Measurements from ENCODE around the gene MAPK13.

The MAPK13 gene

GRCh38 chr6:36155662-36156061 lies 25.3 kb downstream of the MAPK13 start:
- DNase-seq: no peak

DNA sequence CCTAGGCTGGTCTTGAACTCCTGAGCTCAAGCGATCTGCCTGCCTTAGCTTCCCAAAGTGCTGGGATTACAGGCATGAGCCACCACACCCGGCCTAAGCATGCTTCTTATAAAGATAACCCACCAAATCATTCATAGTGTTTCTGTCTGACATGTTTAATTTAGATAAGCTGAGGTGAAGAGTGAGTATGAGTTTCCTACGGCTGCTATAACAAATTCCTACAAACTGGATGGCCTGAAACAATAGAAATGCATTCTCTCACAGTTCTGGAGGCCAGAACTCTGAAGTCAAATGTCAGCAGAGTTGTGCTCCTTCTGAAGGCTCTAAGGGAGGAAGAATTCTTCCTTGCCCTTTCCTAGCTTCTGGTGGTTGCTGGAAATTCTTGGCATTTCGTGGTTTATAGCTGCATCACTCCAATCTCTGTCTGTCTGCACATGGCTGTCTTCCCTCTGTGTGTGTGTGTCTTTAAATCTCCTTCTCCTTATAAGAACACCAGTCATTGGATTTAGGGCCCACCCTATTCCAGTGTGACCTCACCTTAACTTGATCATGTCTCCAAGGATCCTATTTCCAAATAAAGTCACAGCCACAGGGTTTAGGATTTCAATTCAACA lies 29.9 kb downstream of the MAPK13 start:
- no peak for DNase-seq

- DNase-seq: no peak
Measured at GRCh38 chr6:36169023-36170007, 39.0 kb downstream of the MAPK13 start.

- no peak for DNase-seq
Measured at GRCh38 chr6:36170704-36171103, 40.4 kb downstream of the MAPK13 start.

DNA sequence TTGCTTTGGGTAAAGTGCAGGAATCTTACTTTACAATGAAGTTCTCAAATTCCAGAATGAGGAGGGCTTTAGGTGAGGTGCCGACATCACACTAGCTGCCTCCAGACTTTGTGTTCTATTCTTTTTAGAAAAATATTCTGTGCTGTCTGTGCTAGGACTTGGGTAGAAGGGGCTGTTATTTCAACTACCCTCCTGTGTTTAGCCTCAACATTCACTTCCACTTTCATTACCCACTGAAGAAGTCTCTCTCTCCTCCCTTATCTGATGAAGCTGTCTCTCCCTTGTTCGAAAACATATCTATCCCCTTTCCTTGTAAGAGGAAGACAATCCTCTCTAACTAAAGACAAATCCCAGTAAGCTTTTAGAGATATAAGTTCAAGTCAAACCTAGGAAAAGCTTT lies 41.3 kb downstream of the MAPK13 start:
- no peak for DNase-seq

GRCh38 chr6:36177166-36177565 lies 46.9 kb downstream of the MAPK13 start:
- no peak for DNase-seq

DNA sequence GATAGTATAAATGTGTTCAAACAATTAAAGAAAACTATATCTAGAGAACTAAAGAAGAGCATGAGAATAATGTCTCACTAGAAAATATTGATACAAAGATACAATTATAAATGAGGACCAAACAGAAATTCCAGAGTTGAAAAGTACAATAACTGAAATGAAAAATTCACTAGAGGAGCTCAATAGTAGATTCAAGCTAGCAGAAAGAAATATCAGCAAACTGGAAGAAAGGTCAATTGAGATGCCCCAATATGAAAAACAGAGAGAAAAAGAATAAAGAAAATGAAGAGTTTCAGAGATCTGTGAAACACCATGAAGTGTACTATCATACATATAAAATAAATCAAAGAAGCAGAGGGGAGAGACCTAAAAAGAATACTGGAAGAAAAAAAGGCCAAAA lies 48.2 kb downstream of the MAPK13 start:
- DNase-seq: no peak

DNA sequence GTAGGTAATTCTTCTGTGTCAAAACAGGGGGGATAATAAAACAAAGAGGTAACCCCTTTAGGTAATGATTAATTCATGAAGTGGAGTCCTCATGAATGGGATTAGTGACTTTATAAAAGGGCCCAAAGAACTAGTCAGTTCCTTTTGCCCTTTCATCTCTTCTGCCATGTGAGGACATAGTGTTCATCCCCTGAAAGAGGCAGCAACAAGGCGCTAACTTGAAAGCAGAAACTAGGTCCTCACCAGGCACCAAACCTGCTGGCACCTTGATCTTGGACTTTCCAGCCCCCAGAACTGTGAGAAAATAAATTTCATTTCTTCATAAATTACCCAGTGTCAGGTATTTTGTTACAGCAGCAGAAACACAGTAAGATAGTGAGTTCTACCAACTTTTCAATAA lies 49.8 kb downstream of the MAPK13 start:
- no peak for DNase-seq

- no peak for DNase-seq
Measured at GRCh38 chr6:36184311-36184710, 54.0 kb downstream of the MAPK13 start.

DNA sequence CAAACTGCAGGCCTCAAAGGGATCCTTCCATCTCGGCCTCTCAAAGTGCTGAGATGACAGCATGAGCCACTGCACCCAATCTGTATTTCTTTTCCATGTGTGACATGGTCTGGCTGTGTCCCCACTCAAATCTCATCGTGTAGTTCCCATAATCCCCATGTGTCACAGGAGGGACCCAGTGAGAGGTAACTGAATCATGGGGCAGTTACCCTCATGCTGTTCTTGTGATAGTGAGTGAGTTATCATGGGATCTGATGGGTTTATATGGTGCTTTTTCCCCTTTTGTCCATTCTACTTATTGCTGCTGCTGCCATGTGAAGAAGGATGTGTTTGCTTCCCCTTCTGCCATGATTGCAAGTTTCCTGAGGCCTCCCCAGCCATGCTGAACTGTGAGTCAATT lies 55.9 kb downstream of the MAPK13 start:
- no peak for DNase-seq

GRCh38 chr6:36187446-36187845 lies 57.1 kb downstream of the MAPK13 start:
- no peak for DNase-seq

All from CD4-positive, alpha-beta T cell treated with Interleukin-1 beta for 1 hour (primary cell).